Cardiac fibroblast (primary cell): Measurements from ENCODE around the gene CNN2.

Experiments
- DNase-seq, 2 donors: peaks; one replicate each; pipeline versions ENCODE4 v3.0.0 to v3.0.0-alpha.2; 2010; ENCODE audit warnings: low read depth in 2 of 2
- H3K4me3 ChIP-seq, 2 donors: replicated peaks in 1 of 2; 1 replicate in 1 of 2; 2 replicates in 1 of 2; pipeline ENCODE4 v1.5.1; 2011; ENCODE audit warnings: low read depth in 2 of 2, low read length in 2 of 2, mild to moderate bottlenecking in 2 of 2, moderate library complexity in 1 of 2
- CTCF ChIP-seq: IDR thresholded peaks from one replicate; pipeline ENCODE4 v1.5.1; 2011; ENCODE audit warnings: low read depth, mild to moderate bottlenecking, low read length, inconsistent platforms

CNN2 gene

GRCh38 chr19:1080360-1081161 lies 54.2 kb downstream of the CNN2 start:
- no peak overlapping the region for H3K4me3 ChIP-seq
- no peak for DNase-seq
- no peak for TF ChIP-seq CTCF

GRCh38 chr19:1081301-1082164 lies 55.1 kb downstream of the CNN2 start:
- H3K4me3 ChIP-seq, result no peak overlapping the region
- no peak for TF ChIP-seq CTCF
- DNase-seq, result no peak

GRCh38 chr19:1082165-1082927 lies 55.9 kb downstream of the CNN2 start:
- TF ChIP-seq CTCF, result no peak
- DNase-seq, result peak in 1 of 2 donors; percentile 52
- peak overlapping the region in 1 of 2 donors; percentile 22 for H3K4me3 ChIP-seq

- TF ChIP-seq CTCF, result no peak
- no peak for DNase-seq
- peak overlapping the region in 1 of 2 donors; percentile 22 for H3K4me3 ChIP-seq
Observed at GRCh38 chr19:1082928-1083816, 56.8 kb downstream of the CNN2 start.

- no peak for DNase-seq
- no peak overlapping the region for H3K4me3 ChIP-seq
- no peak for TF ChIP-seq CTCF
Observed at GRCh38 chr19:1084024-1084868, 57.8 kb downstream of the CNN2 start.
